Measurements from ENCODE around the gene MAPK8. TPM values are rescaled to one million over a fixed set of nuclear protein-coding genes. Genes with fewer than 3 reads are reported as not detected.

The MAPK8 gene
- total RNA-seq (2022; extraction: Qiagen RNA extraction; ENCODE audit: low read depth): 31.9 to 51.0 TPM (median 41.2 TPM) in 5 replicates

DNA sequence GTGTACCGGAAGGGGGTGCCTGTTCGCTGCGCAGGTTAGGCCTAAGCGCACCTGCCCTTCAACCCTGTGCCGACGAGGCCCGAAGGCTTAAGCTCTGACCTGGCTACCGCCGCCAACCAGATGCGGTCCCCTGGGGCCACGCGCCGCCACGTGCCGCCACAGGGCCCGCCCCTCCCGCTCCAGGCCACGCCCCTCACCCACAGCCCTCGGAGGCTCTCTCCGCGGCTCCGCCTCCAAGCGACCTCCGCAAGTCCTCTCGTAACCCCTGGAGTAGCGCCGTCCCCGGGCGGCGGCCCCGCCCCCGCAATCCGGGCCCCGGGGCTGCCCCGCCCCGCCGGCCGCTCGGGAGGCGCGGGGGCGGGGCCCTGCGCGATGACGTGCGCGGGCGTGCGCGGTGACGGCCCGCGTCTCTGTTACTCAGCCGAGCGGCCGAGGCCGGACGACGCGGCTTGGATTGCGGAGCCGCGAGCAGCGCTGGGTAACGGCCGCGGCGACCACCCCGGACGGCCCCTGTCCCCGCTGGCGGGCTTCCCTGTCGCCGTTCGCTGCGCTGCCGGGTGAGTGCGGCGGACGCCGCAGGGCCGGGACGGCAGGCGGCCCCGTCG, at the start of gene MAPK8:
Gene MAPK8, plus strand, starts transcription at position 413 of the 605 bp plus-strand sequence. CDS start 94,984 bp downstream, outside the sequence.

GRCh38 chr10:48274636-48275035, 31.8 kb upstream of the MAPK8 start, which contains the start of gene FRMPD2:
Gene FRMPD2 (minus strand): TSS chr10:48274696. CDS start chr10:48274567, 129 bp downstream.

Other genes starting within 250 kb of the MAPK8 start
- 0.02 to 0.19 TPM (median 0.06 TPM) in 3 of 5 replicates, not detected in the others for gene FRMPD2, start 32.0 kb upstream of the MAPK8 start, total RNA-seq (2022; extraction: Qiagen RNA extraction; ENCODE audit: low read depth)